ENCODE measurements around the gene SPINT4.
"Not testable (repeated sequence)": the region's sequence is repeated elsewhere in the genome, so short reads cannot be mapped to it uniquely, and the experiment has no call there.

Gene SPINT4

GRCh38 chr20:45722047-45722446 lies at the start of gene SPINT4:
Gene SPINT4 (plus strand): TSS chr20:45722347. CDS start chr20:45722368, 21 bp downstream.
- DNase-seq, result no peak

DNA sequence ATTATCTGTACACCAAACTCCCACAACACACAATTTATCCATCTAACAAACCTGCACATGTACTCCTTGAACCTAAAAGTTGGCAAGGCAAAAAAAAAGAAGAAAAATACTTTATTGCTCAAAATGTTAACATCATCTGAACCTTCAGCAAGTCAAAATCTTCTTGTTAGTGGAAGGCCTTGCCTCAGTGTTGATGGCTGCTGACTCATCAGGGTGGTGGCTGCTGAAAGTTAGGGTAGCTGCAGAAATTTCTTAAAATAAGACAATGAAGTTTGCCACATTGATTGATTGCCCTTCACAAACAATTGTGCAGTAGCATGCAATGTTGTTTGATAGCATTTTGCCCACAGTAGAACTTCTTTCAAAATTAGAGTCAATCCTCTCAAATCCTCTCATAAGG lies 49.4 kb upstream of the SPINT4 start:
- no peak for DNase-seq

DNA sequence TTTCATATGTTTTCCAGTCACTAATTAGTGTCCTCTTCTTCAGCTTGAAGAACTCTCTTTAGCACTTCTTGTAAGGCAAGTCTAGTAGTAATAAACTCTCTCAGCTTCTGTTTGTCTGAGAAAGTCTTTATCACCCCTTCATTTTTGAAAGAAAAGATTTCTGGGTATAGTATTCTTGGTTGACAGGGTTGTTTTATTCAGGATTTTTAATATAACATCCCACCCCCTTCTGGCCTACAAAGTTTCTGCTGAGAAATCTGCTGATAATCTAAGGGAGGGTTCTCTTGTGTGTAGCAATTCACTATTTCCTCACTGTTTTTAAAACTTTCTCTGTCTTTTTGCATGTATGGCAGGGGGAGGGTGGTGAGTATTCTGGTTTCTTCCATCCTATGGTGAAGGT lies 42.5 kb upstream of the SPINT4 start:
- DNase-seq, result no peak

GRCh38 chr20:45685896-45686295 lies 36.3 kb upstream of the SPINT4 start:
- no peak for DNase-seq

- not testable (repeated sequence) for DNase-seq
Observed at GRCh38 chr20:45693346-45693745, 28.8 kb upstream of the SPINT4 start.

- DNase-seq, result no peak
Observed at GRCh38 chr20:45695496-45695895, 26.7 kb upstream of the SPINT4 start.

GRCh38 chr20:45701104-45701503 lies 21.0 kb upstream of the SPINT4 start:
- DNase-seq, result no peak

- DNase-seq, result no peak
Observed at GRCh38 chr20:45701873-45702272, 20.3 kb upstream of the SPINT4 start, which contains the start of gene WFDC13. Gene WFDC13 (plus strand): TSS chr20:45702038. CDS start chr20:45702124, 86 bp downstream.

- peak; percentile 86 for DNase-seq
Observed at GRCh38 chr20:45704969-45705637, 17.0 kb upstream of the SPINT4 start, which contains the start of gene WFDC10B. Gene WFDC10B (minus strand): TSS chr20:45705019. CDS start chr20:45685992, 19,027 bp downstream.

- not testable (repeated sequence) for DNase-seq
Observed at GRCh38 chr20:45716141-45716688, 5.9 kb upstream of the SPINT4 start.

GRCh38 chr20:45725134-45725533 lies 3.0 kb downstream of the SPINT4 start:
- DNase-seq, result no peak

GRCh38 chr20:45727044-45727443 lies 4.9 kb downstream of the SPINT4 start:
- DNase-seq, result no peak

DNA sequence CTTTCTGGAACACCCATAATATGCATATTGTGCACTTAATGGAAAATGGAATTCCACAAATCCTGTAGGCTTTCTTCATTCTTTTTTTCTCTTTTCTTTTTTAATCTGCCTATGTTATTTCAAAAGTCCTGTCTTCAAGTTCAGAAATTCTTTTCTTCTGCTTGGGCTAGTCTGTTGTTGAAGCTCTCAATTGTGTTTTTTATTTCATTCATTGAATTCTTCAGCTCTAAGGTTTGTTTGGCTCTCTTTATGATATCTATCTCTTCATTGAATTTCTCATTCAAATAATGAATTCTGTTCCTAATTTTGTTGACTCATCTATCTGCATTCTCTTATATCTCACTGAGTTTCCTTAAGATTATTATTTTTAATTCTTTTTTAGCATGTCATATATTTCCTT lies 10.1 kb downstream of the SPINT4 start:
- no peak for DNase-seq

GRCh38 chr20:45735552-45735951 lies 13.4 kb downstream of the SPINT4 start:
- no peak for DNase-seq

- DNase-seq, result no peak
Observed at GRCh38 chr20:45735988-45736387, 13.8 kb downstream of the SPINT4 start.

DNA sequence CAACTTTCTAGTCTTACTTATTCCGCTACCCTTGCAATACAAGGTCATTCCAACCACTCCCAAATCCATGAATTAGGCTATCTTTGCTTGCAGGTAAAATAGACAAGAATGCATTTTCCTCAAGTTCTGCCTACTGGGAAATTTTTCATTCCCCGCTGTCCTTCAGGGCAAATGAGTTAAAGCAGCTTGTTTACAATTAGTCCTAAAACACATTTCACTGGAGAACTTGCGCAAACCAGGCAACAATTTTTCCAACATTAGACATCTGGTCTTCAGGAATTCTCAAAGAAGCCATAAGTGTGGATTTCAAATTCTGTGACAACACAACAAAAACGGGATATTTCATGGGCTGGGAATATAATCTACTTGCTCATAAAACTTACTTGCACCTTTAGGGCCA lies 20.4 kb downstream of the SPINT4 start:
- DNase-seq, result no peak

DNA sequence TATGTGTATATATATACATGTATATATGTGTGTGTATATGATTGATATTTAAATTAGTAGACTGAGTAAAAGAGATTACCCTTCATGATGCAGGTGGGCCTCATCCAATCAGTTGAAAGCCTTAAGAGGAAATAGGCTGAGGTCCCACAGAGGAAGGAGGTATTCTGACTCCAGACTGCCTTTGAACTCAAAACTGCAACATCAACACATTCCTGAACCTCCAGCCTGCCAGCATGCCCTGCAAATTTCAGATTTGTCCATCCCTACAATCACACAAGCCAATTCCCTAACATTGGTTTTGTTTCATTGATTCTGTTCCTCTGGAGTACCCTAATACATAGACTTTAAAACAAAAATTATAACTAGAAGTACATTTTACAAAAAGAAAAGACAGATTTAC lies 22.9 kb downstream of the SPINT4 start:
- DNase-seq, result no peak

- DNase-seq, result no peak
Observed at GRCh38 chr20:45751721-45752120, 29.6 kb downstream of the SPINT4 start.

GRCh38 chr20:45752746-45753145 lies 30.6 kb downstream of the SPINT4 start:
- no peak for DNase-seq

DNA sequence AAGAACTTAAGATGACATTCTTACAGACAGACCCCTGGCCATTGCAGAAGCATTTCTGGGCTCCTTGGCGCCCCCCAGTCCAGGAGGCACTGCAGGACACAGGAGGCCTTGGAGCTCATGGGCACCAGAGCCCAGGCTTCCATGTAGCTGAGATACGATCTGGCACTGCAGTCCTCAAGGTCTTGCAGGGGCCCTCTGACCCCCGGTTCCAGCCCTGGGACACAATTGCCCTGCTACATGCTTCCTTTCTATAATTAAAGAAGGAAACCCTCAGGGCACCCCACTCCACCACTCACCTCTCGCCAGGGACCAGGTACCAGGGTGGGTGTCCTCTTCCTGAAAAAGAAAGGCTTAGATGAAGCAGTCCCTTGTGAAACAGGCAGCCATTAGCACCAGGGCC lies 35.9 kb downstream of the SPINT4 start:
- no peak for DNase-seq

- DNase-seq, result not testable (repeated sequence)
Observed at GRCh38 chr20:45759921-45760320, 37.8 kb downstream of the SPINT4 start.

- not testable (repeated sequence) for DNase-seq
Observed at GRCh38 chr20:45761966-45762365, 39.8 kb downstream of the SPINT4 start.

- not testable (repeated sequence) for DNase-seq
Observed at GRCh38 chr20:45764618-45765282, 42.6 kb downstream of the SPINT4 start.

DNA sequence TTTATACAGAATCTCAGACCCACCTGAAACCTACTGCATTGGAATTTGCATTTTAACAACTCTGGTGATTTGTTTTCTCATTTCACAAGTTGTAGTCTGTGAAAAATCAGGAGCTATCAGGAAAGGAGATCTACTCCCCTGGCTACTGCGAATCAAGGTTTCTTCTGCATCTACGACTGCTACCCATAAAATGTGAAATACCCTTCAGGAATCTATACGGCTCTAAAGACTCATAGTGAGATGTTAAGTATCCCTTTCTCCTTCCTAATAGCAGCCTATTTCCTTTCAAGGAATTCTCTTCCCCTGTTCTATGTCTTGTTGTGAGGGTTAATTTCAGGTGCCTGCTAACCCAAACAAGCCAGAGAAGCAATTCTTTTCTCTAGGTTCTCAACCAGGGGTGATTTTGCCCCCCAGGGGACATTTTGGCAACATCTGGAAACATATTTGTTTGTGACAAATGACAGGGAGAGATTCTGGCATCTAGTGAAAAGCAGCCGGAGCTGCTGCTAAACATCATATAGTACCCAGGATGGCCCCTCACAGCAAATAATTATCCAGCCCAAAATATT lies 43.2 kb downstream of the SPINT4 start:
- DNase-seq, result no peak

All from NCI-H524 treated with DMSO at 0.1 percent for 48 hours (cell line).